GM13976 (cell line): Measurements from ENCODE around the gene CCDC47.
A peak's percentile ranks its signal among the peaks of the same experiment; 100 is the strongest.

Experiments used
- DNase-seq: peaks from one replicate; pipeline ENCODE4 v3.0.0; 2012; ENCODE audit warnings: low spot score
- in situ Hi-C: fragments of 300-500 bp; cut with MboI; formaldehyde crosslinking; loops from one replicate; pipeline ENCODE4 v1.12.0; 2022; ENCODE audit warnings: low sequenced_read_pairs, mixed read lengths, inconsistent platforms; ENCODE audit not compliant: unreplicated experiment
- TF ChIP-seq, protein P1 (sequence below): IDR thresholded peaks from 2 replicates; pipeline ENCODE4 v1.5.1; 2012; ENCODE audit warnings: borderline replicate concordance, mild to moderate bottlenecking; ENCODE audit not compliant: insufficient read depth; ENCODE audit errors: extremely low read depth, missing control alignments, control extremely low read depth

The CCDC47 gene

DNA sequence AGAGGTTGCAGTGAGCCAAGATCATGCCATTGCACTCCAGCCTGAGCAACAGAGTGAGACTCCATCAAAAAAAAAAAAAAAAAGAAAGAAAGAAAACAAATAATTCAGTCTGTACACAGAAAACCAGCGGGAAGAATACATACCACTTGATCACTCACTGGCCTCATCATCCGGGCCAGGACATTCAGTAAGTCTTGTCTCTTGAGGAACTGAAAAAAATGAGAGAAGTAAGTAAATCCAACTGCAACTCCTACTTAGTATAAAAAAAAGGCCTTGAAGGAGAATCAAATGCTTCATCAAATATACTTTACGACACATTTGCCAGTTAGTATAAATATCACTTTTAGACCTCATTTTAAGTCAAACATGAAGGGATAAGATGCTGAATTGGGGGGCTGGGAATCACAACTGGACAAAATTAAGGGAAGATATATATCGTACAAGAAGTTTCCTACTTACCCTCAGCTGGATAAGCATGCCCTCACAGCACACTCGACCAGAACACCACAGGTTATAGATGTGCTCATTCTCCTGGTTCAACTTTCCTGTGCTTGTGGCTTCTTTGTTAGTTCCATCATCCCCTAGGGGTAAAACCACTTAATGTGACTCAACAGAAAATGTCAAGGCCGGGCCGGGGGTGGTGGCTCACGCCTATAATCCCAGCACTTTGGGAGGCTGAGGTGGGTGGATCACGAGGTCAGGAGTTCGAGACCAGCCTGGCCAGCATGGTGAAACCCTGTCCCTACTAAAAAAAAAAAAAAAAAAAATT is 12.4 kb downstream of the CCDC47 start:
- no peak for DNase-seq
- in situ Hi-C loops, result no loop called here
- TF ChIP-seq, protein P1, sequence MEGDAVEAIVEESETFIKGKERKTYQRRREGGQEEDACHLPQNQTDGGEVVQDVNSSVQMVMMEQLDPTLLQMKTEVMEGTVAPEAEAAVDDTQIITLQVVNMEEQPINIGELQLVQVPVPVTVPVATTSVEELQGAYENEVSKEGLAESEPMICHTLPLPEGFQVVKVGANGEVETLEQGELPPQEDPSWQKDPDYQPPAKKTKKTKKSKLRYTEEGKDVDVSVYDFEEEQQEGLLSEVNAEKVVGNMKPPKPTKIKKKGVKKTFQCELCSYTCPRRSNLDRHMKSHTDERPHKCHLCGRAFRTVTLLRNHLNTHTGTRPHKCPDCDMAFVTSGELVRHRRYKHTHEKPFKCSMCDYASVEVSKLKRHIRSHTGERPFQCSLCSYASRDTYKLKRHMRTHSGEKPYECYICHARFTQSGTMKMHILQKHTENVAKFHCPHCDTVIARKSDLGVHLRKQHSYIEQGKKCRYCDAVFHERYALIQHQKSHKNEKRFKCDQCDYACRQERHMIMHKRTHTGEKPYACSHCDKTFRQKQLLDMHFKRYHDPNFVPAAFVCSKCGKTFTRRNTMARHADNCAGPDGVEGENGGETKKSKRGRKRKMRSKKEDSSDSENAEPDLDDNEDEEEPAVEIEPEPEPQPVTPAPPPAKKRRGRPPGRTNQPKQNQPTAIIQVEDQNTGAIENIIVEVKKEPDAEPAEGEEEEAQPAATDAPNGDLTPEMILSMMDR, result no peak

- DNase-seq, result no peak
- in situ Hi-C loops, result no loop called here
- TF ChIP-seq, protein P1, result no peak
Observed at GRCh38 chr17:63758428-63758827, 15.0 kb downstream of the CCDC47 start.

GRCh38 chr17:63754046-63754445 is 19.4 kb downstream of the CCDC47 start:
- TF ChIP-seq, protein P1, result no peak
- in situ Hi-C loops, result no loop called here
- DNase-seq, result no peak

DNA sequence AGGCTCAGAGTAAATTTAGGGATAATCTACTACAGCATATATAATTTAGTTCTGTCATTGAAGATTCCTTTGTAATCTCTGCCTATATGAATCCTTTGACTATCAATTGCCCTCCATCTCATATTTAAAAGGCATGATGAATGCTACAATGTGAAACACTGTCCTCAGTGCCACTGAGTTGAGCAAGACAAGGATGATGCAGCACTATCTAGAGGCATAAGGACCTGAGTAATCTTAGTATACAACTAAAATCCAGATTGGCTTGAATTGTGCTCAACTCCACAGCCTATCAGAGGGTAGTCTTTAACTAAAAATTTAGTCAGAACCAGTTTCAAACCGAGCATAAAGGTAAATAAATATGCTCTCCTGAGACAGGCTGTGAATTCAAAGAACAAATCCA is 20.2 kb downstream of the CCDC47 start:
- TF ChIP-seq, protein P1, result no peak
- DNase-seq, result no peak
- in situ Hi-C loops, result no loop called here

DNA sequence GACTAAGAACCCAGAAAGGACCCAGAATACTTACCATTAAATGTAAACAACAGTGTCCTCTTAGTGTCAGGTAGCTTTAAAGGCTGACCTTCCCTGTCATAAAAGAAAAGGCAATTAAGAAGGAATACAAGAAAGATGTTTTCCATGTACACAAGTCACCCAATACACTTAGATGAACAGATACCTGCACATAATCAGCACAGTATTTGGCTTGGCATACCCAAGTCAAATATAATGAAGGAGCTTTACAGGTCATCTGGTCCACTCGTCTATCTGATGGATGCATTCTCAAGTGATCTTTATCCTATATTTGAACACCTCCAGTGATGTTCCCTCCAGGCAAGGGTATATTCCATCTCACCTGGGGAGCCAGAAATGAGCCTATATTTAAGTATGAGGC is 20.7 kb downstream of the CCDC47 start:
- TF ChIP-seq, protein P1, result no peak
- DNase-seq, result no peak
- in situ Hi-C loops, result no loop called here

DNA sequence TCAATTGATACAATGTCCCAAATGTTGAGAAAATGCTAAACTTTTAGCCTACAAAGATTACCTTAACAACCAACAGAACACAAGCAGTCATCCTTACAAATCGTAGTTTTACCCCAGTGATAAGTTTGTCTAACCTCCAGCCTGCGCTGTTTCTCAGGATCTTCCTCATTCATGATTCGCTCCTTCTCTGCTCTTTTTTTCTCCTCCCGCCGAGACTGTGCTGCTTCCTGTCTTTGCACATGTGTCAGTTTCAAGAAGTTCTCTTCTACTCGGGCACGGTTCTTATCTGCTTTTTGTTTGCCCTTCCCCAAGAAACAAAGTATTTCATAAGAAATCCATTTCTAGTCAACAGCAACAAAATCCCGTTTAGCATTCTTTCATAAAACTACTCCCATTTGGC is 21.6 kb downstream of the CCDC47 start:
- TF ChIP-seq, protein P1, result no peak
- in situ Hi-C loops, result no loop called here
- DNase-seq, result peak; percentile 17
